B cell (primary cell): ENCODE measurements around the gene AAMP. TPM values are rescaled to one million over a fixed set of nuclear protein-coding genes. Genes with fewer than 3 reads are reported as not detected.

Experiments used
- ATAC-seq: fragments of 200-7000 bp; cut with Tn5 transposase; one replicate; pipeline ENCODE4 v1.10.0; 2021; ENCODE audit warnings: low read depth, mild to moderate bottlenecking, moderate number of reproducible peaks, moderate library complexity
- CTCF ChIA-PET: fragments of 350-600 bp; sonication (Branson Sonifier 250); formaldehyde crosslinking; loops from one replicate; lab custom pipeline; 2021; ENCODE audit warnings: antibody characterized with exemption, inconsistent platforms; lab: Charles Lee
- POLR2A ChIA-PET: fragments of 350-600 bp; sonication (Branson Sonifier 250); formaldehyde crosslinking; loops from one replicate; lab custom pipeline; 2021; ENCODE audit warnings: antibody characterized with exemption; lab: Charles Lee
- DNase-seq: peaks from one replicate; pipeline ENCODE4 v3.0.0; 2013
- H2AFZ ChIP-seq: 2 replicates; pipeline ENCODE4 v1.6.1; 2012; ENCODE audit warnings: mild to moderate bottlenecking, low read depth, low read length; ENCODE audit not compliant: insufficient read depth, poor library complexity, severe bottlenecking
- H3K27ac ChIP-seq, 2 donors: 1 replicate in 1 of 2; 2 replicates in 1 of 2; pipeline ENCODE4 v1.5.1; 2012 to 2013; ENCODE audit warnings: low read length in 2 of 2, mild to moderate bottlenecking in 2 of 2, moderate library complexity in 1 of 2
- H3K27me3 ChIP-seq, 4 experiments: fragments of 200-600 bp in 1 of 4; sonication (generic) in 1 of 4; replicated peaks in 1 of 4; 1 replicate in 2 of 4; 2 replicates in 2 of 4; pipeline versions ENCODE4 v1.6.1 to v1.7.0; 2013 to 2016; ENCODE audit warnings: low read length in 3 of 4, mild to moderate bottlenecking in 2 of 4, mixed read lengths in 1 of 4, moderate library complexity in 1 of 4; ENCODE audit not compliant: insufficient read depth in 4 of 4, control insufficient read depth in 3 of 4; ENCODE audit errors: control extremely low read depth in 1 of 4
- H3K36me3 ChIP-seq, 2 experiments: replicated peaks in 1 of 2; 1 replicate in 1 of 2; 2 replicates in 1 of 2; pipeline versions ENCODE4 v1.6.1 to v1.7.1; 2013; ENCODE audit warnings: low read length in 1 of 2; ENCODE audit not compliant: insufficient read depth in 2 of 2, control insufficient read depth in 1 of 2; ENCODE audit errors: control extremely low read depth in 1 of 2, extremely low read depth in 1 of 2
- H3K4me1 ChIP-seq, 2 donors: fragments of 200-600 bp in 1 of 2; sonication (generic) in 1 of 2; 1 replicate in 1 of 2; 2 replicates in 1 of 2; pipeline versions ENCODE4 v1.5.1 to v1.6.1; 2013 to 2017; ENCODE audit warnings: low read length in 2 of 2; ENCODE audit not compliant: control insufficient read depth in 2 of 2, insufficient read depth in 2 of 2
- H3K4me2 ChIP-seq: replicated peaks from 2 replicates; pipeline ENCODE3; 2012; ENCODE audit warnings: mild to moderate bottlenecking, low read depth, low read length; ENCODE audit not compliant: poor library complexity, severe bottlenecking
- H3K4me3 ChIP-seq, 5 experiments: fragments of 200-600 bp in 1 of 5; sonication (generic) in 1 of 5; 1 replicate in 3 of 5; 2 replicates in 2 of 5; pipeline versions ENCODE4 v1.5.1 to v1.7.0; 2011 to 2016; ENCODE audit warnings: low read length in 4 of 5, mild to moderate bottlenecking in 4 of 5, low read depth in 2 of 5, control low read depth in 1 of 5, moderate library complexity in 1 of 5; ENCODE audit not compliant: insufficient read depth in 1 of 5; ENCODE audit errors: control extremely low read depth in 1 of 5, extremely low read depth in 1 of 5
- H3K79me2 ChIP-seq: fragments of 200-600 bp; sonication (generic); one replicate; pipeline ENCODE4 v1.6.0; 2016; ENCODE audit warnings: low read length; ENCODE audit not compliant: control insufficient read depth, insufficient read depth
- H3K9ac ChIP-seq: fragments of 200-600 bp; sonication (generic); 2 replicates; pipeline ENCODE4 v1.6.1; 2017; ENCODE audit warnings: mild to moderate bottlenecking, low read length, moderate library complexity
- H3K9me3 ChIP-seq, 3 donors: one replicate each; pipeline versions ENCODE4 v1.6.1 to v1.7.1; 2013; ENCODE audit warnings: low read length in 2 of 3; ENCODE audit not compliant: control insufficient read depth in 2 of 3, insufficient read depth in 1 of 3; ENCODE audit errors: control extremely low read depth in 1 of 3
- H4K20me1 ChIP-seq: 2 replicates; pipeline ENCODE4 v1.6.0; 2012; ENCODE audit warnings: mild to moderate bottlenecking, low read length; ENCODE audit not compliant: insufficient read depth, control insufficient read depth, poor library complexity, severe bottlenecking
- H3K27ac Mint-ChIP-seq: one replicate; pipeline ENCODE4 v1.8.0; 2021; ENCODE audit warnings: mixed read lengths
- H3K27me3 Mint-ChIP-seq: one replicate; pipeline ENCODE4 v1.8.0; 2021; ENCODE audit warnings: mixed read lengths
- H3K4me1 Mint-ChIP-seq: one replicate; pipeline ENCODE4 v1.8.0; 2021; ENCODE audit warnings: mixed read lengths
- H3K4me3 Mint-ChIP-seq: one replicate; pipeline ENCODE4 v1.8.0; 2021; ENCODE audit warnings: mixed read lengths
- H3K9me3 Mint-ChIP-seq: one replicate; pipeline ENCODE4 v1.8.0; 2022; ENCODE audit warnings: mixed read lengths; ENCODE audit not compliant: insufficient read depth
- CTCF ChIP-seq: fragments of 200-600 bp; IDR thresholded peaks from one replicate; pipeline ENCODE4 v1.8.0; 2022; ENCODE audit warnings: antibody characterized with exemption, mild to moderate bottlenecking
- EZH2 ChIP-seq: IDR thresholded peaks from 2 replicates; pipeline ENCODE4 v1.6.1; 2012; ENCODE audit warnings: borderline replicate concordance, low read depth, mild to moderate bottlenecking, moderate library complexity, low read length; ENCODE audit not compliant: insufficient read depth, poor library complexity, severe bottlenecking
- WGBS: methylation state at CpG from one replicate; pipeline ENCODE4 v1.1.5; 2013; ENCODE audit warnings: missing lambda C conversion rate; ENCODE audit not compliant: insufficient coverage; 5-methylcytosine and 5-hydroxymethylcytosine counted together
- intact Hi-C: fragments of 100-400 bp; cut with micrococcal nuclease; formaldehyde crosslinking; loops from one replicate; pipeline ENCODE4 v1.10.0; 2022
- polyA plus RNA-seq: library from polyadenylated mRNA; depleted of rRNA; stranded (reverse); fragments of >200 nt; gene quantifications from 2 replicates; pipeline ENCODE4 v1.2.3, GENCODE V29; 2012
- total RNA-seq, 2 donors: library from RNA; stranded (reverse); fragments of 120-200 nt in 1 of 2; gene quantifications; 1 replicate in 1 of 2; 2 replicates in 1 of 2; pipeline versions ENCODE4 v1.2.3 to v1.2.4, GENCODE V29; 2013 to 2022

The AAMP gene
- total and polyA plus RNA-seq, 2 donors (not counting 1 experiment from before 2014, with no cell fraction given), result 56.4 to 65.7 TPM

- ATAC-seq, result no peak
- intact Hi-C loops, result no loop called here
- DNase-seq, result no peak
- CTCF ChIA-PET, result interaction anchor here (0.5 to 1.4 kb wide), 3 partner anchors 13 to 118 kb away, joined by 3 to 4 read pairs (median 4); no protein-coding TSS in a partner anchor
- peaks cover 3 to 93% of the 10 kb centered on the region in 2 experiments for H3K36me3 ChIP-seq
- no peak overlapping the region for H3K9ac ChIP-seq
- H3K4me2 ChIP-seq, result no peak overlapping the region
- TF ChIP-seq EZH2 (no peak), CTCF (no peak)
- H3K27ac ChIP-seq, result no peak overlapping the region
- Mint-ChIP-seq H3K27me3 (no peaks in the 10 kb centered on the region), H3K27ac (no peak overlapping the region), H3K4me3 (no peak overlapping the region), H3K9me3 (no peaks in the 10 kb centered on the region), H3K4me1 (peaks cover 34% of the 10 kb centered on the region)
- peaks cover 43% of the 10 kb centered on the region for H3K79me2 ChIP-seq
- H3K9me3 ChIP-seq, result no peaks in the 10 kb centered on the region
- no peak overlapping the region for H3K4me3 ChIP-seq
- POLR2A ChIA-PET, result interaction anchor here (1.8 kb wide), 1 partner anchor 9 kb away, joined by 4 read pairs; no protein-coding TSS in a partner anchor
- no peak overlapping the region for H2AFZ ChIP-seq
- H3K27me3 ChIP-seq, result no peaks in the 10 kb centered on the region
- WGBS, result 81% methylated on average over 7 of the region's 7 CpGs
- peaks cover 46% of the 10 kb centered on the region for H4K20me1 ChIP-seq
- H3K4me1 ChIP-seq, result peaks cover 11 to 30% of the 10 kb centered on the region in 2 donors
Measured at GRCh38 chr2:218277921-218278320, 8.0 kb upstream of the AAMP start.

GRCh38 chr2:218276986-218277755 lies 7.2 kb upstream of the AAMP start:
- POLR2A ChIA-PET, result interaction anchor here (1.8 kb wide), 1 partner anchor 10 kb away, joined by 4 read pairs; no protein-coding TSS in a partner anchor
- H3K4me3 ChIP-seq, result no peak overlapping the region
- DNase-seq (no peak), ATAC-seq (no peak)
- Mint-ChIP-seq H3K27me3 (no peaks in the 10 kb centered on the region), H3K9me3 (no peaks in the 10 kb centered on the region), H3K27ac (peak overlapping the region; percentile 75), H3K4me1 (peaks cover 35% of the 10 kb centered on the region), H3K4me3 (no peak overlapping the region)
- 93% methylated on average over 10 of the region's 12 CpGs for WGBS
- no peaks in the 10 kb centered on the region for H3K9me3 ChIP-seq
- TF ChIP-seq CTCF (no peak), EZH2 (no peak)
- no peak overlapping the region for H3K4me2 ChIP-seq
- H3K27ac ChIP-seq, result no peak overlapping the region
- peaks cover 15 to 30% of the 10 kb centered on the region in 2 donors for H3K4me1 ChIP-seq
- peaks cover 3 to 86% of the 10 kb centered on the region in 2 experiments for H3K36me3 ChIP-seq
- intact Hi-C loops, result no loop called here
- no peak overlapping the region for H2AFZ ChIP-seq
- H4K20me1 ChIP-seq, result peaks cover 45% of the 10 kb centered on the region
- no peak overlapping the region for H3K9ac ChIP-seq
- H3K27me3 ChIP-seq, result no peaks in the 10 kb centered on the region
- H3K79me2 ChIP-seq, result peaks cover 35% of the 10 kb centered on the region
- CTCF ChIA-PET, result interaction anchor here (7.5 to 8.0 kb wide), 2 partner anchors 79 to 118 kb away, joined by 77 to 139 read pairs; partner anchors contain the start of gene CATIP
